Right hindlimb (tissue), 1 donor: ENCODE results near the gene EML5.

Source experiments
- DNase-seq: peaks from one replicate; pipeline ENCODE4 v3.0.0-alpha.2; 2018

The EML5 gene

GRCh38 chr14:88612981-88613380 lies 179.8 kb downstream of the EML5 start:
- no peak for DNase-seq

- DNase-seq, result no peak
Measured at GRCh38 chr14:88611878-88612277, 180.9 kb downstream of the EML5 start.

- DNase-seq, result no peak
Measured at GRCh38 chr14:88607829-88608228, 184.9 kb downstream of the EML5 start.

- DNase-seq, result no peak
Measured at GRCh38 chr14:88605594-88605993, 187.2 kb downstream of the EML5 start.

- DNase-seq, result no peak
Measured at GRCh38 chr14:88604212-88604611, 188.5 kb downstream of the EML5 start.

- no peak for DNase-seq
Measured at GRCh38 chr14:88599761-88600439, 192.9 kb downstream of the EML5 start.

- DNase-seq, result no peak
Measured at GRCh38 chr14:88599326-88599725, 193.4 kb downstream of the EML5 start.

GRCh38 chr14:88598097-88598675 lies 194.6 kb downstream of the EML5 start:
- DNase-seq, result no peak

- DNase-seq, result no peak
Measured at GRCh38 chr14:88597601-88598000, 195.2 kb downstream of the EML5 start.

- DNase-seq, result no peak
Measured at GRCh38 chr14:88597038-88597437, 195.7 kb downstream of the EML5 start.

- no peak for DNase-seq
Measured at GRCh38 chr14:88592031-88592430, 200.7 kb downstream of the EML5 start.

- no peak for DNase-seq
Measured at GRCh38 chr14:88590173-88590572, 202.6 kb downstream of the EML5 start.

- no peak for DNase-seq
Measured at GRCh38 chr14:88588081-88588480, 204.7 kb downstream of the EML5 start.

- DNase-seq, result no peak
Measured at GRCh38 chr14:88584451-88584850, 208.3 kb downstream of the EML5 start.

- DNase-seq, result no peak
Measured at GRCh38 chr14:88576222-88576621, 216.5 kb downstream of the EML5 start.

GRCh38 chr14:88572117-88572516 lies 220.6 kb downstream of the EML5 start:
- DNase-seq, result no peak

GRCh38 chr14:88568196-88568595 lies 224.6 kb downstream of the EML5 start:
- DNase-seq, result no peak

GRCh38 chr14:88565427-88565826 lies 227.3 kb downstream of the EML5 start:
- DNase-seq, result no peak

GRCh38 chr14:88563845-88564244 lies 228.9 kb downstream of the EML5 start:
- no peak for DNase-seq

GRCh38 chr14:88562831-88563686 lies 229.7 kb downstream of the EML5 start, which contains the start of gene ZC3H14:
Gene ZC3H14 (plus strand): TSS chr14:88563037. CDS start chr14:88563134, 97 bp downstream.
- DNase-seq, result peak; percentile 93

- DNase-seq, result no peak
Measured at GRCh38 chr14:88562532-88562830, 230.3 kb downstream of the EML5 start.
